DMS79 treated with DMSO at 0.1 percent for 48 hours (cell line): Measurements from ENCODE around the gene FLNB.

ENCODE experiments used
- DNase-seq: peaks from one replicate; lab custom pipeline; 2025; lab: John Stamatoyannopoulos, UW

The FLNB gene

DNA sequence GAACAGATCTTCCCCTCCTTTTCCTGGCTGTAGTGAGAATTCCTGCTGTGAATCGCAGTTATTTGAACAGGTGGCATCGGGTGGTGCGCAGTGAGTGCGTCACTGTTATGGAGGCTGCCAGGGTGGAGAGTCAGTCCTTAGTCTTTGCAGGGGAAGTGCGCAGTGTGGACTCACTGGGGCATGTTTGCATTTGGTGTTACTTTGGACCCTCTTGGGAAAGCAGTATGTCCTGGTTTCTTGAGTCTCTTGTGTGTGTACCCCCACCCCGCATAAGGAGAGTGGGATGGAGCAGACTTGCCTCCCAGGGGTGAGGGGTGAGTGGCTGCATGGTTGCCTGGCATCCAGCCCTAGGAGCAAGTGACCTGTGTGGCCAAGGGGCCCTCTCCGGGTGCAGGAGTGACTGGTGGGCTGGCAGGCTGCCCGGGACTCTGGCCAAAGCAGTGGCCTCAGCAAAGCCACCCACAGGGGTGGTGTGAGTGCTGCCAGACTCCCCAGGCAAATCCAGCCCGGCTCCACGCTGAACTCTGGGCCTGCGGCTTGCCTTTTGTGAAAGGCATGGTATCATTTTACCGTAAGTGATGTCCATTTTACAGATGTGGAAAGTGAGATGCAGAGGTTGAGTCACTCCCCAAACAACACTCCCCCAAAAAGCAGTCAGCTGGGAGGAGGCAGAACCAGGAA is 156.1 kb downstream of the FLNB start:
- DNase-seq, result peak; percentile 36

- peak; percentile 16 for DNase-seq
Measured at GRCh38 chr3:58164906-58165821, 156.9 kb downstream of the FLNB start.

GRCh38 chr3:58167431-58168351 is 159.5 kb downstream of the FLNB start:
- DNase-seq, result no peak

DNA sequence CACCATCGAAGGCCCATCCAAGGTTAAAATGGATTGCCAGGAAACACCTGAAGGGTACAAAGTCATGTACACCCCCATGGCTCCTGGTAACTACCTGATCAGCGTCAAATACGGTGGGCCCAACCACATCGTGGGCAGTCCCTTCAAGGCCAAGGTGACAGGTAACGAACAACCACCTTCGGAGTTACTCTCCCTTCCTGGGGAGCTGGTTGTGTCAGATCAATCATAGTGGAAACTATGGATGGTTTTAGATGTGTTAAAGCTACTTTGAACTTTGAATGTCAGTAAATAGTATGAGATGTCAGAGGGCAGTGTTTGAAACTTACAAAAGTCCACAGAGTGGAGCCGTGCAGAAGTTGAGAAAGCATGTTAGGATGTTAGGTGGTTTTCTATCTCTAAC is 160.3 kb downstream of the FLNB start:
- DNase-seq, result no peak

DNA sequence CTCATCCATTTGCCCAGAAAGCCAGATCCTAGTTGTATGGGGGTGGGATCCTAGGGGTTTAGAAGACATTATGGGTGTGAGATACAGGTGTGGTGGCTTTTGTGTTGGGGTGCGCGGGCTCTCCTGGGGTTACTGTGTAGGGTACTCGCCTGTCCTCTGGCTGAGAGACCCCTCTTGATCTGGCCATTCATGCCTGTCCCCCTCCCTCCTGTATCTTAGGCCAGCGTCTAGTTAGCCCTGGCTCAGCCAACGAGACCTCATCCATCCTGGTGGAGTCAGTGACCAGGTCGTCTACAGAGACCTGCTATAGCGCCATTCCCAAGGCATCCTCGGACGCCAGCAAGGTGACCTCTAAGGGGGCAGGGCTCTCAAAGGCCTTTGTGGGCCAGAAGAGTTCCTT is 161.1 kb downstream of the FLNB start:
- no peak for DNase-seq

DNA sequence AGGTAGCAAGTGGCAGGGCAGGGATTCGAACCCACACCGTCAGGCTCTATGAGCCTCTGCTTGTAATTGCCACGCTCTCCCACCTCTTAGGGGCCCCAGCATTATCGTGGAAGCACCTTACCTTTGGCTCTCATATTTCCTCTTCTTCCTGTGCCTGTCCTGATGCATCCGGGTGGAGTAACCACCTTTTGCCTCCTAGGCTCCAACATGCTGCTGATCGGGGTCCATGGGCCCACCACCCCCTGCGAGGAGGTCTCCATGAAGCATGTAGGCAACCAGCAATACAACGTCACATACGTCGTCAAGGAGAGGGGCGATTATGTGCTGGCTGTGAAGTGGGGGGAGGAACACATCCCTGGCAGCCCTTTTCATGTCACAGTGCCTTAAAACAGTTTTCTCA is 162.2 kb downstream of the FLNB start:
- DNase-seq, result no peak

DNA sequence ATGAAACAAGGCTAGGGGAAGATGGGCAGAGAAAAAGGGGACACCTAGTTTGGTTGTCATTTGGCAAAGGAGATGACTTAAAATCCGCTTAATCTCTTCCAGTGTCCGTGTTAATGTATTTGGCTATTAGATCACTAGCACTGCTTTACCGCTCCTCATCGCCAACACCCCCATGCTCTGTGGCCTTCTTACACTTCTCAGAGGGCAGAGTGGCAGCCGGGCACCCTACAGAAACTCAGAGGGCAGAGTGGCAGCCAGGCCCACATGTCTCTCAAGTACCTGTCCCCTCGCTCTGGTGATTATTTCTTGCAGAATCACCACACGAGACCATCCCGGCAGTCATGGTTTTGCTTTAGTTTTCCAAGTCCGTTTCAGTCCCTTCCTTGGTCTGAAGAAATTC is 162.9 kb downstream of the FLNB start:
- DNase-seq, result no peak

DNA sequence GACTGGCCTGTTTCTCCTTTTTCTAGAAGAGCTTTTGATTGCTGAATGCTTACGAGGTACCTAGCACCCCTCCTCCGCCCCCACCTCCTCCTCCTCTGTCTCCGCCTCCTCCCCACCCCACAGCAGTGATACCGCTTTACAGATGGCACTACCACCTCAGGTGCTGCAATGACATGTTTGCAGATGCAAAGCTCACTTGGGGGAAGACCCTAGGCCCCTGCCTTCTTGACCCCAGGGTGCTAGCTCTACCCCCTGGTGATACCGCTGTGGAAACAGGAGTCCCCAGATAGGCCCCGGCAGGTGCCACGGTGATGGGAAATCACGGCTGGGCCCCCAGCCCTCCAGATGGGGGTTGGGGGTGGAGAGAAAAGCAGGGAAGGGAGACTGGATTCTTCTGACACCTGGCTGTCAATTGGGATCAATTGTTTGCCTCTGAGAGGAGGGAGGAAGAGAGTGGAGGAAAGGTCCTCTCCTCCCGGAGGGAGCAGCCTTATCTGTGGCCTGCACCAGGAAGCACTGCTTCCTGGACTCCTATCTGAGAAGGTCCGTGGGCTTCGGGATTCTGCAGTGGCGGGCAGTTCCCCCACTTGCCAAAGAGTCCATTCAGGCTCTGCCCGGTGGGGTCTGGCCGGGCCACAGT is 164.9 kb downstream of the FLNB start:
- no peak for DNase-seq

- DNase-seq, result peak; percentile 74
Measured at GRCh38 chr3:58173669-58174398, 165.6 kb downstream of the FLNB start.

DNA sequence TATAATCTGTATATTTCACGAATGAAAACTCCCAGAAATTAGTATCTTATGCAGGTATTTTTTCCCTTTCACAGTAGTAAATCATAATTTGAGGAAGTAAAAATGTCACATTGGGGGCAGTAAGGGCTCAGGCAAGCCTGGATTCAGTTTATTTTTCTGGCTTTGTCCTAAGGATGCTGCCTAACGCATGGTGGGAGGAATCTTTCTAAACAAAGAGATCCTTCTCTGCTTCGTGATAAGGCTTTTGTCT is 166.9 kb downstream of the FLNB start:
- DNase-seq, result no peak

GRCh38 chr3:58175437-58176184 is 167.4 kb downstream of the FLNB start:
- DNase-seq, result peak; percentile 42

GRCh38 chr3:58176185-58176530 is 167.9 kb downstream of the FLNB start:
- no peak for DNase-seq

- DNase-seq, result no peak
Measured at GRCh38 chr3:58176827-58177489, 168.7 kb downstream of the FLNB start.

GRCh38 chr3:58177747-58178527 is 169.7 kb downstream of the FLNB start:
- DNase-seq, result peak; percentile 1

DNA sequence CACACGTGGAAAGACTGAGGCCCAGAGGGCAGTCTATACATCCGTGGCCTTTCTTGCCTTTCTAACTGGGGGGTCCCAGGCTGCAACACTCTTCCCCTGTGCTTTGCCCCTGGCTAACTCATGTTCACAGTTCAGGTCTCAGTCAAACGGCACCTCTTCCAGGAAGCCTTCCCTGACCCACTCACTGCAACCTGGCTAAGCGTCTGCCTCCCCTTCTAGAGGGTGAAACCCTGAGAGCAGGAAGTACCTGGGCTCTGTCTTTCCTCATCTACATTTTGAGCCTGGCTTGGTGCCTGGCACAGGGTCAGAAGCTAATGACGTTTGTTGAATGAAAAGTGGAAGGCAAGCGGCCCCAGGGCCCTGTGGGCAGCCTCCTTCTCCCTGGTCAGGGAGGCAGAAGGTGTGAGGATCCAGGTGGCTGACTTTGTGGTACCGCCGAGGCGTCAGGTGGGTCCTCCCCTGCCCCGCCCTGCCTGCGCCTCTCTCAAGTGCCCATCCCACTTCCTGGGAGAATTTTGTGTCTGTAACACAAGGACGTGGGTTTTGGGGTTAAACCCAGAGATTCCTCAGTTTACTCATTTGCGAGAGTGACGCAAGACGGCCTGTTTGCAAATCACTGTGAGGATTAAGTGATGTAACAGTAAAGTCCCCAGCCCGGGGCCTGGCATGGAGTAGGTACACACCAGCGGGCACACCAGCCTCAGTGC is 170.5 kb downstream of the FLNB start:
- no peak for DNase-seq

- DNase-seq, result no peak
Measured at GRCh38 chr3:58179235-58180098, 171.2 kb downstream of the FLNB start.

GRCh38 chr3:58180099-58180880 is 172.1 kb downstream of the FLNB start:
- no peak for DNase-seq
